ENCODE data around the gene VTCN1.
"Not testable (repeated sequence)": the region's sequence is repeated elsewhere in the genome, so short reads cannot be mapped to it uniquely, and the experiment has no call there.

VTCN1 gene

GRCh38 chr1:117121589-117122329 is 89.0 kb downstream of the VTCN1 start, which contains the start of gene TRIM45:
TSS of gene TRIM45 (minus strand) at chr1:117121749. CDS start at chr1:117121201, 548 bp downstream.
- H3K27ac ChIP-seq, result peak within 1 kb of the TSS; percentile 81 to 91
- peak; percentile 98 for DNase-seq (ENCODE audit: low spot score)
- H3K4me3 ChIP-seq, result peak within 1 kb of the TSS; percentile 94
- peak; percentile 57 for TF ChIP-seq CTCF (IDR thresholded peaks at IDR 0.05)

- peak overlapping the region; percentile 94 for H3K4me3 ChIP-seq
- TF ChIP-seq CTCF (IDR thresholded peaks at IDR 0.05), result no peak
- H3K27ac ChIP-seq, result peak overlapping the region; percentile 81 to 91
- DNase-seq (ENCODE audit: low spot score), result no peak
These were observed 89.7 kb downstream of the VTCN1 start for GRCh38 chr1:117120774-117121588.

GRCh38 chr1:117119144-117119543 is 91.6 kb downstream of the VTCN1 start:
- not testable (repeated sequence) for H3K4me3 ChIP-seq; H3K27ac ChIP-seq; DNase-seq (ENCODE audit: low spot score)

GRCh38 chr1:117118137-117118536 is 92.6 kb downstream of the VTCN1 start:
- H3K27ac ChIP-seq, result no peak overlapping the region
- TF ChIP-seq CTCF (IDR thresholded peaks at IDR 0.05), result no peak
- no peak overlapping the region for H3K4me3 ChIP-seq
- no peak for DNase-seq (ENCODE audit: low spot score)

- H3K4me3 ChIP-seq, result no peak overlapping the region
- TF ChIP-seq CTCF (IDR thresholded peaks at IDR 0.05), result no peak
- no peak overlapping the region for H3K27ac ChIP-seq
- DNase-seq (ENCODE audit: low spot score), result no peak
These were observed 93.0 kb downstream of the VTCN1 start for GRCh38 chr1:117117697-117118096.

- TF ChIP-seq CTCF (IDR thresholded peaks at IDR 0.05), result no peak
- Histone ChIP-seq H3K27ac (no peak overlapping the region), H3K4me3 (no peak overlapping the region)
- no peak for DNase-seq (ENCODE audit: low spot score)
These were observed 94.0 kb downstream of the VTCN1 start for GRCh38 chr1:117116784-117117130.

- Histone ChIP-seq H3K27ac (no peak overlapping the region), H3K4me3 (no peak overlapping the region)
- DNase-seq (ENCODE audit: low spot score), result no peak
- TF ChIP-seq CTCF (IDR thresholded peaks at IDR 0.05), result no peak
These were observed 94.5 kb downstream of the VTCN1 start for GRCh38 chr1:117116090-117116783.
